Measurements from ENCODE around the gene TNFRSF12A. TPM values are rescaled to one million over a fixed set of nuclear protein-coding genes. Genes with fewer than 3 reads are reported as not detected.

Gene TNFRSF12A
- polyA plus RNA-seq, 2 of the 4 experiments (the other 2 are of a cell fraction) = 111 to 314 TPM

- WGBS (ENCODE audit: missing lambda C conversion rate) = 85% methylated on average over 5 of the region's 5 CpGs
- no peak for ATAC-seq
- no peaks in the 10 kb centered on the region for H3K9me3 ChIP-seq
These were observed 37.8 kb upstream of the TNFRSF12A start for GRCh38 chr16:2982402-2982801.

GRCh38 chr16:2983706-2984136, 36.4 kb upstream of the TNFRSF12A start:
- DNase-seq (ENCODE audit: low read depth in 1 of 2, low spot score in 1 of 2) = peak; percentile 81 to 91
- peak; percentile 69 to 74 for ATAC-seq
- POLR2A ChIA-PET = interaction anchor here (1.3 kb wide), 1 partner anchor 36 kb away, joined by 5 read pairs; the partner anchor contains the start of gene TNFRSF12A
- Histone ChIP-seq H3K4me2 (peak overlapping the region; percentile 81), H3K4me3 (peak overlapping the region; percentile 36), H3K4me1 (peaks cover 18% of the 10 kb centered on the region; the same call in 2 of the 3 replicates), H3K9me3 (no peaks in the 10 kb centered on the region), H3K27ac (peak overlapping the region; percentile 70 to 84)
- CTCF ChIA-PET = interaction anchor here (0.8 to 3.9 kb wide), 10 partner anchors 10 to 215 kb away, joined by 3 to 18 read pairs (median 4); no protein-coding TSS in a partner anchor
- WGBS (ENCODE audit: missing lambda C conversion rate) = 8% methylated on average over 35 of the region's 42 CpGs
- FAIRE-seq = no peak
- peak; percentile 88 for TF ChIP-seq MAX (IDR thresholded peaks at IDR 0.05)
- no peak for TF ChIP-seq RFX5 (IDR thresholded peaks at IDR 0.05)
- TF ChIP-seq KDM5A (IDR thresholded peaks at IDR 0.05) = no peak
- no peak for TF ChIP-seq FOSL2 (IDR thresholded peaks at IDR 0.05)
- peak; percentile 8; the same call in 1 of the 2 replicates for TF ChIP-seq FOSL2 (CRISPR knock-in tag; IDR thresholded peaks at IDR 0.05)
- TF ChIP-seq CTCF (IDR thresholded peaks at IDR 0.05) = peak; percentile 90
- no peak for TF ChIP-seq EHF (CRISPR knock-in tag; IDR thresholded peaks at IDR 0.05)
- peak; percentile 58 for TF ChIP-seq SMC3 (IDR thresholded peaks at IDR 0.05)
- peak; percentile 64 to 86; a peak in 4 of 5 replicates for TF ChIP-seq RAD21 (conservative IDR thresholded peaks at IDR 0.05 in 1 of 2, IDR thresholded peaks at IDR 0.05 in 1 of 2)
- peak; percentile 41; the same call in 1 of the 2 replicates for TF ChIP-seq E2F6 (IDR thresholded peaks at IDR 0.05; ENCODE audit: borderline replicate concordance, low read depth)
- no peak for TF ChIP-seq FOXS1 (CRISPR knock-in tag; IDR thresholded peaks at IDR 0.05)
- TF ChIP-seq POLR2A (IDR thresholded peaks at IDR 0.05; ENCODE audit: low read length) = peak; percentile 34
- TF ChIP-seq JUN (IDR thresholded peaks at IDR 0.05) = 0 out of 5 replicates have a peak, but pooled peaks of 1 of the 2 experiments have one; percentile 25
- TF ChIP-seq MYC (IDR thresholded peaks at IDR 0.05; ENCODE audit: borderline replicate concordance, low read length) = 0 out of 2 replicates have a peak, but pooled peaks have one; percentile 51
- TF ChIP-seq RNF2 (IDR thresholded peaks at IDR 0.05; ENCODE audit: borderline replicate concordance, low read depth) = no peak
- TF ChIP-seq HDAC2 (IDR thresholded peaks at IDR 0.05) = no peak
- TF ChIP-seq BHLHE40 (IDR thresholded peaks at IDR 0.05; ENCODE audit: low read depth, low read length) = no peak
- peak; percentile 77 for TF ChIP-seq CHD2 (IDR thresholded peaks at IDR 0.05; ENCODE audit: low read length, partially characterized antibody)
- TF ChIP-seq TP53 (CRISPR knock-in tag; IDR thresholded peaks at IDR 0.05) = peak; percentile 70; the same call in 1 of the 2 replicates
- no peak for TF ChIP-seq NFE2L2 (conservative IDR thresholded peaks at IDR 0.05; ENCODE audit: low read length)
- no peak for TF ChIP-seq MAZ (IDR thresholded peaks at IDR 0.05; ENCODE audit: borderline replicate concordance, low read depth, low read length)
- TF ChIP-seq REST (IDR thresholded peaks at IDR 0.05) = peak; percentile 79

More at GRCh38 chr16:2982402-2982801, 37.8 kb upstream of the TNFRSF12A start:
- Histone ChIP-seq H3K4me1 (peaks cover 18% of the 10 kb centered on the region; the same call in 2 of the 3 replicates), H3K4me3 (no peak overlapping the region), H3K4me2 (no peak overlapping the region), H3K27ac (no peak overlapping the region)
- POLR2A ChIA-PET = no interaction called here
- CTCF ChIA-PET = interaction anchor here (0.7 to 3.9 kb wide), 11 partner anchors 8 to 92 kb away, joined by 3 to 27 read pairs (median 5); partner anchors contain the start of gene PAQR4
- no peak for TF ChIP-seq EP300 (IDR thresholded peaks at IDR 0.05)
- TF ChIP-seq RAD21 (conservative IDR thresholded peaks at IDR 0.05 in 1 of 2, IDR thresholded peaks at IDR 0.05 in 1 of 2) = no peak
- no peak for TF ChIP-seq FOSL2 (IDR thresholded peaks at IDR 0.05)
- no peak for TF ChIP-seq FOSL2 (CRISPR knock-in tag; IDR thresholded peaks at IDR 0.05)
- TF ChIP-seq KDM5A (IDR thresholded peaks at IDR 0.05) = no peak
- TF ChIP-seq CEBPB (IDR thresholded peaks at IDR 0.05) = no peak
- TF ChIP-seq E2F6 (IDR thresholded peaks at IDR 0.05; ENCODE audit: borderline replicate concordance, low read depth) = no peak
- TF ChIP-seq HES2 (IDR thresholded peaks at IDR 0.05) = no peak
- no peak for TF ChIP-seq ZC3H11A (IDR thresholded peaks at IDR 0.05)
- TF ChIP-seq MYC (IDR thresholded peaks at IDR 0.05; ENCODE audit: borderline replicate concordance, low read length) = no peak
- no peak for TF ChIP-seq ATOH8 (CRISPR knock-in tag; IDR thresholded peaks at IDR 0.05; ENCODE audit: low read depth)
- no peak for DNase-seq (ENCODE audit: low read depth in 1 of 2, low spot score in 1 of 2)
- FAIRE-seq = no peak
